GM21737 (cell line): ENCODE results near the gene ABLIM1.

ENCODE experiments used
- ATAC-seq: cut with Tn5 transposase; IDR thresholded peaks from one replicate; pipeline ENCODE4 v1.9.1; 2021; ENCODE audit warnings: mild to moderate bottlenecking, moderate library complexity; ENCODE audit not compliant: unreplicated experiment

ABLIM1 gene

GRCh38 chr10:114471906-114472876 lies 185.9 kb downstream of the ABLIM1 start:
- ATAC-seq = peak; percentile 20

- peak; percentile 86 for ATAC-seq
Observed at GRCh38 chr10:114470956-114471905, 186.8 kb downstream of the ABLIM1 start.

GRCh38 chr10:114470361-114470760 lies 187.7 kb downstream of the ABLIM1 start:
- ATAC-seq = no peak

- ATAC-seq = peak; percentile 69
Observed at GRCh38 chr10:114458955-114459354, 199.1 kb downstream of the ABLIM1 start.

- ATAC-seq = no peak
Observed at GRCh38 chr10:114458216-114458920, 199.7 kb downstream of the ABLIM1 start.

- no peak for ATAC-seq
Observed at GRCh38 chr10:114453576-114453975, 204.5 kb downstream of the ABLIM1 start.

- ATAC-seq = no peak
Observed at GRCh38 chr10:114448897-114449296, 209.2 kb downstream of the ABLIM1 start.

- no peak for ATAC-seq
Observed at GRCh38 chr10:114445332-114445731, 212.7 kb downstream of the ABLIM1 start.

GRCh38 chr10:114444819-114445218 lies 213.3 kb downstream of the ABLIM1 start:
- no peak for ATAC-seq

GRCh38 chr10:114442091-114442630 lies 215.9 kb downstream of the ABLIM1 start:
- no peak for ATAC-seq

- no peak for ATAC-seq
Observed at GRCh38 chr10:114441107-114441506, 217.0 kb downstream of the ABLIM1 start.

- ATAC-seq = no peak
Observed at GRCh38 chr10:114437473-114438292, 220.4 kb downstream of the ABLIM1 start.

GRCh38 chr10:114436941-114437340 lies 221.1 kb downstream of the ABLIM1 start:
- no peak for ATAC-seq

GRCh38 chr10:114432566-114433093 lies 225.4 kb downstream of the ABLIM1 start:
- no peak for ATAC-seq

- ATAC-seq = no peak
Observed at GRCh38 chr10:114431414-114432135, 226.5 kb downstream of the ABLIM1 start.

GRCh38 chr10:114430688-114431413 lies 227.2 kb downstream of the ABLIM1 start:
- ATAC-seq = no peak

- ATAC-seq = no peak
Observed at GRCh38 chr10:114429581-114430335, 228.3 kb downstream of the ABLIM1 start.
